Keratinocyte (primary cell): ENCODE data around the gene TRAM2.

ENCODE experiments used
- EZH2 ChIP-seq: IDR thresholded peaks from one replicate; pipeline ENCODE4 v1.6.1; 2012; ENCODE audit warnings: inconsistent platforms, mild to moderate bottlenecking, low read length, moderate library complexity
- TF ChIP-seq, protein P1 (sequence below), 3 experiments: IDR thresholded peaks in 1 of 3; conservative IDR thresholded peaks in 1 of 3; optimal IDR thresholded peaks in 1 of 3; 2 replicates in 2 of 3; 3 replicates in 1 of 3; pipeline versions ENCODE3 to v1.5.1; 2011; ENCODE audit warnings: low read length in 3 of 3, mild to moderate bottlenecking in 3 of 3, moderate library complexity in 2 of 3, control low read depth in 1 of 3, inconsistent platforms in 1 of 3; ENCODE audit not compliant: insufficient read depth in 2 of 3; ENCODE audit errors: extremely low read depth in 1 of 3

- TF ChIP-seq, protein P1, sequence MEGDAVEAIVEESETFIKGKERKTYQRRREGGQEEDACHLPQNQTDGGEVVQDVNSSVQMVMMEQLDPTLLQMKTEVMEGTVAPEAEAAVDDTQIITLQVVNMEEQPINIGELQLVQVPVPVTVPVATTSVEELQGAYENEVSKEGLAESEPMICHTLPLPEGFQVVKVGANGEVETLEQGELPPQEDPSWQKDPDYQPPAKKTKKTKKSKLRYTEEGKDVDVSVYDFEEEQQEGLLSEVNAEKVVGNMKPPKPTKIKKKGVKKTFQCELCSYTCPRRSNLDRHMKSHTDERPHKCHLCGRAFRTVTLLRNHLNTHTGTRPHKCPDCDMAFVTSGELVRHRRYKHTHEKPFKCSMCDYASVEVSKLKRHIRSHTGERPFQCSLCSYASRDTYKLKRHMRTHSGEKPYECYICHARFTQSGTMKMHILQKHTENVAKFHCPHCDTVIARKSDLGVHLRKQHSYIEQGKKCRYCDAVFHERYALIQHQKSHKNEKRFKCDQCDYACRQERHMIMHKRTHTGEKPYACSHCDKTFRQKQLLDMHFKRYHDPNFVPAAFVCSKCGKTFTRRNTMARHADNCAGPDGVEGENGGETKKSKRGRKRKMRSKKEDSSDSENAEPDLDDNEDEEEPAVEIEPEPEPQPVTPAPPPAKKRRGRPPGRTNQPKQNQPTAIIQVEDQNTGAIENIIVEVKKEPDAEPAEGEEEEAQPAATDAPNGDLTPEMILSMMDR (optimal IDR thresholded peaks at IDR 0.05 in 1 of 3, IDR thresholded peaks at IDR 0.05 in 1 of 3, conservative IDR thresholded peaks at IDR 0.05 in 1 of 3; ENCODE audit: extremely low read depth in 1 of 3, insufficient read depth in 2 of 3, low read length in 3 of 3), result no peak
- TF ChIP-seq EZH2, result no peak
Observed at GRCh38 chr6:52531396-52531795, 45.5 kb downstream of the TRAM2 start.
